Central memory CD4-positive, alpha-beta T cell (primary cell): ENCODE results near the gene EFR3B.
"Not testable (repeated sequence)": the region's sequence is repeated elsewhere in the genome, so short reads cannot be mapped to it uniquely, and the experiment has no call there.

ENCODE experiments used
- DNase-seq: peaks from one replicate; pipeline ENCODE4 v3.0.0; 2022

EFR3B gene

DNA sequence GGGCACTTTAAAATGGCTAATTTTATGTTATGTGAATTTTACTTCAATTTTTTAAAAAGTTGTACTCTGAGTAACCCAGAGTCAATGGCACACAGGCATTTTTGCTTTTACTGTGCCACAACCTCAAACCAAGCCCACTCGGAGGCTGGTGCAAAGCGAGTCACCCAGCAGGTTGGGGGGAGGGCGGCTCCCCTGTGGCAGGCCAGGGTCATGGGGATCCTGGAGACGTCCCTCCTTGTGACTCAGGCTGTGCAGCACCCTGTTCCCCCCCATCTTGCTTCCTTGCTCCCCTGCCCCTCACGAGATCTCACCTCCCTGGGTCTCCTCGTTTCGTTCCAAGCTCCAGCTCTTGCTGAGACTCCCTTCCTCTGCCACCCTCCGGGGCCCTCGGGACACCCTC, 67.9 kb downstream of the EFR3B start:
- no peak for DNase-seq

DNA sequence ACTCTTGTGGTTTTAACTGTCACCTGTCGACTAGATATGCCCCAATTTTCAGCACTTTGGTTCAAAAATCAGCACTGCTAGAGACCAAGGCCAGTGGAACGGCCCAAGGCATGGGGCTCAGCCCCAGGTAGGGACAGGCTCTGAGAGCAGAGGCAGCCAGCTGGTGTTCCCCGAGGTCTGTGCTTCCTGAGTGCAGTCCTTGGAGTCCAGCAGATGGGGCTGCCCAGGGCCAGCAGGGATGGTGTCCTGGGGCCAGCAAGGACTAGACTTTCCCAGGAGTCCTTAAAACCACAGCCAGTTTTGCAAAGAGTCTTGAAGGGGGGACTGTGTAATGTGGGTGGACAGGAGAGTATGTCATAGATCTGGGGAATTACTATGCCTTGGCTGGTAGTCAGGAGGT, 70.2 kb downstream of the EFR3B start:
- no peak for DNase-seq

GRCh38 chr2:25115249-25115883, 73.5 kb downstream of the EFR3B start:
- no peak for DNase-seq

- no peak for DNase-seq
Measured at GRCh38 chr2:25115902-25116301, 74.0 kb downstream of the EFR3B start.

DNA sequence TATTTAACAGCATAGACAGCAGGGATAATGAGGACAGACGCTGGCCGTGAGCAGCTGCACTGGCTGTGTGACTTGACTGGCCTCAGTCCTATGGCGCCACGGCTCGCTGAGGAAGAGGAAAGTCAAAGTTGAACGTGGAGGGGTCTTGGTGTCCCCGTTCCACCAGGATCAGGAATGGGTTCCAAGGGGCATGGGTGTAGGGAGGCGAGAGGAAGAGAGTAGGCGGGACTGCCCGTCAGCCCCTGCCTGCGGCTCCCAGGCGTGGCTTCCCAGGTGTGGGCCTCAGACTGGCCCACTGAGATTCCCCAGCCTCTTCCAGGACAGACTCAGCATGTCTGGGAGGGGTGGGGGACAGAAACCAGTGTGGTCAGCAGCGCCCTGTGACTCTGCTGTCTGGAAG, 75.1 kb downstream of the EFR3B start:
- no peak for DNase-seq

GRCh38 chr2:25119263-25119662, 77.4 kb downstream of the EFR3B start:
- DNase-seq: no peak

- no peak for DNase-seq
Measured at GRCh38 chr2:25122367-25122766, 80.5 kb downstream of the EFR3B start.

DNA sequence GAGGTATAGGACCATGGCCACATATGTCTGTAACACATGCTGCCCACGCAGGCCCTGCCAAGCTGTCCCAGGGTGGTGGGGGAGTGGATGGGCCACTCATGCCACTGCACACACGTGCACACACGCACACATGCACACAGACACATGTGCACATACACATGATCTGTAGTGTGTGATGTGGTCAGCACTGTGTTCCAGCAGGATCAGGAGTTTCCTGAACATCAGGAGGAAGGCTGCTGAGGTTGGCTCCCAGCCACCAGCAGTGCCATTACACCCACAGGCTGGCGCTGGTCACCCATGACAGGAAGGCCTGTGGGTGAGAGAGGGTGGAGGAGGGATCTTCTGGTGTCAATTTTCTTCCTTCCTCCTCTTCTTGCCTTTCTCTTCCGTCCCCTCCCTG, 81.8 kb downstream of the EFR3B start:
- no peak for DNase-seq

GRCh38 chr2:25125189-25125588, 83.3 kb downstream of the EFR3B start:
- DNase-seq: no peak

DNA sequence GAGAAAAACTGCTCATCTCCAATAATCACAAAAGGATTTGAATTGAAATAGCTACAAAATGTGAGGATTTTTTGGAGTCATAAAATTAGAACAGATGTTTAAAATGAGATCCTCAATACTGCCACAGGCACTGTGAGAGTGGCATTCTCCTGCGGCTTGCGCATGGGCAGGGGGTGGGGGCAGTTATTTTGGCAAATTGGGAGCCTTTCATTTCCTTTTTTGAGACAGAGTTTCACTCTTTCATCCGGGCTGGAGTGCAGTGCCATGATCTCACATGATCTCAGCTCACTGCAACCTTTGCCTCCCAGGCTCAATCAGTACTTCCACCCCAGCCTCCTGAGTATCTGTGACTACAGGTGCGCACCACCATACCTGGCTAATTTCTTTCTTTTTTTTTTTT, 84.1 kb downstream of the EFR3B start:
- DNase-seq: no peak

DNA sequence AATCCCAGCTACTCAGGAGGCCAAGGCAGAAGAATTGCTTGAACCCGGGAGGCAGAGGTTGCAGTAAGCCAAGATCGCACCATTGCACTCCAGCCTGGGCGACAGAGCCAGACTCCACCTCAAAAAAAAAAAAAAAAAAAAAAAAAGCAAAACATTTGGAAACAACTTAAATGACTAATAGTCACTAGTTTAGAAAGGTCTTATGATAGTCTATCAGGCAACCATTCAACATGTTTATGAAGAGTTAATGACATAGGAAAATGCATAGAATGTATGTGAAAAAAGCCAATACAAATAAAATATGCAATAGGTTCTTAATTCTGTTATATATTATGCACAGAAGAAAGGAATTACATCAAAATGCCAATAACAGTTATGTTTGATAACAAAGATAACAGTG, 85.2 kb downstream of the EFR3B start:
- DNase-seq: not testable (repeated sequence)

DNA sequence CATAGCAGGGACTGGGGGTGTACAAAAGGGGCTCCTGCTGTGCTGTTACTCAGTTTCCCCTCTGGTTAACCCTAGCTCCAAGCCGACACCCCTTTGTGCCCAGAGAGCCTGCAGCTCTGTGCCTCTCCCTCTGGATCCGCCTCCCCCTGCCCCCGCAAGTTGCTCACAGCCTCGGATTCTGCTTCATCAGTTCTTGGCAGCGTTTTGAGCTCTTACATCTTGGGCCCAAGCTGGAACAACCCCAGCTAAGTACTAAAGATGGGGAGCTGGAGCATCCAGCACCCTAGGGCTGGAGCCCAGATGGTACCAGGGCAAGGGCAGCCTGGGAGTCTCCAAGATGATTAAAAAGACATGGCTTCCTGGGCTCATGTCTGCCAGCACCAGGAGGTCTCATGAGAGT, 85.8 kb downstream of the EFR3B start:
- no peak for DNase-seq

GRCh38 chr2:25129901-25130520, 88.1 kb downstream of the EFR3B start:
- DNase-seq: no peak

DNA sequence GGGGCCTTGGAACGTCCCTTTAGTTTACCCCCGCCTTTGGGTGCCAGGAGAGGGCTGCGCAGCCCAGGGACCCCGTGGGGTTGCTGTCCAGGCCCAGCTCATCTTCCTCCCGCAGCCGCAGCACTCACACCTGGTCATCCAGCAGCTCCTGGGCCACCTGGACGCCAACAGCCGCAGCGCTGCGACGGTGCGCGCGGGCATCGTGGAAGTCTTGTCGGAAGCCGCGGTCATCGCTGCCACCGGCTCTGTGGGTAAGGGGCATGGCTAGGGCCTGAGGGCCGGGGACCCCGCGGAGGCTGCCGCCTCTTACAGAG, 89.3 kb downstream of the EFR3B start:
- no peak for DNase-seq

DNA sequence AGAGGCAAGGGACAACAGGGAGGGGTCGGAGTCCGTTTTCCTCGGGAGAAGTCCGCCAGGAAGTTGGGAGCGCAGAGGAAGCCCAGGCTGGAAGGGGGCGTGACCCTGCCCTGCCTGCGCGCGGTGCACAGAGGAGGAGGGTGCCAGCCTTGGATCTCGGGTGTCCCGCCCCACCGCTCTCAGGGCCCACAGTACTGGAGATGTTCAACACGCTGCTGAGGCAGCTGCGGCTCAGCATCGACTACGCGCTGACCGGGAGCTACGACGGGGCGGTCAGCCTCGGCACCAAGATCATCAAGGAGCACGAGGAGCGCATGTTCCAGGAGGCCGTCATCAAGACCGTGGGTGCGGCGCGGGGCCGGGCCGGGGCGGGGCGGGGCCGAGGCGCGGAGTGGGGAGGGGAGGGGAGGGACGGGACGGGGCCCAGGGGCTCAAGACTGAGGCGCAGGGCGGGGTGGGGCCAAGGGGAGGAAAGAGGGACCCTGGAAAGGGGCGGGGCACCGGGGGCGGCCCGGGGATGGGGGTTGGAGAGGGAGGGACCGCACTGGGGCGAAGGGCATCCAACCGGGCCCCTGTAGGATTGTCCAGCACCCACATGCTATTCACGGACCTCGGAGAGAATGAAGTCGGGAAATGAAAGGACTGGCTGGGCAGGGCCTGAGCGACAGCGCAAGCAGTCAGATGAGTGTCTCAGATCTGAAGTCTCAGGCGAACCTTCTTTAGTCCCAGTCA, 89.9 kb downstream of the EFR3B start:
- DNase-seq: no peak

DNA sequence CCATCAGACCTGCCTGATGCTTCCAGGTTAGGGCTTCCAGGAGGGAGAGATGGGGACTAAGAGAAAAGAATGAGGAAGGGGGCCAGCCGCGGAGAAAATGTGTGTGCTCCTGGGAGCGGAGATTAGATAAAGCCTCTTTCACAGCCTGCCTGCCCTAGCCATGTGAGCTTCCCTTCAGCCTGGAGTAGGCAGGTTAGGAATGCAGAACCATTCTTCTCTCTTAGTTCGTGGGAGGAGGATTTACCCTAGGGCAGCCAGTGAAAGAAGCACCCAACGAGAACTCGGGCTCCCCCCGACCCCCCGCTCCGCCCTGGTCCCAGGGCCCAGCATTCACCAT, 90.4 kb downstream of the EFR3B start:
- DNase-seq: no peak

DNA sequence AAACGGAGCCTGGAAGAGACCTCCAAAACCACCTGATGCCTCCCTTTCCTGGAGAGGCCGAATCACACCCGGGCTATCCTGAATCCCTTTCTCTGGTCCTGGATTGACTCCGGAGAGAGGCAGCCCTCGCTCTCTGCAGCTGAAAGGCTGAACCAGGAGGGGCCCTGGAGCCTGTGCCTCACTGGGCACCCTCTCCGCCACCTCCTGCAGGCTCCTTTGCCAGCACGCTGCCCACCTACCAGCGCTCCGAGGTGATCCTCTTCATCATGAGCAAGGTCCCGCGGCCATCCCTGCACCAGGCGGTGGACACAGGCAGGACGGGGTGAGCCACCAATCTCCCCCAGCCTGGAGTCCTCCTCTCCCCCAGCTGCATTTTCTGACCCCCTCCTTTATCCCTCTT, 90.8 kb downstream of the EFR3B start:
- DNase-seq: no peak

- not testable (repeated sequence) for DNase-seq
Measured at GRCh38 chr2:25140535-25140934, 98.7 kb downstream of the EFR3B start.

- no peak for DNase-seq
Measured at GRCh38 chr2:25141120-25141519, 99.2 kb downstream of the EFR3B start.

DNA sequence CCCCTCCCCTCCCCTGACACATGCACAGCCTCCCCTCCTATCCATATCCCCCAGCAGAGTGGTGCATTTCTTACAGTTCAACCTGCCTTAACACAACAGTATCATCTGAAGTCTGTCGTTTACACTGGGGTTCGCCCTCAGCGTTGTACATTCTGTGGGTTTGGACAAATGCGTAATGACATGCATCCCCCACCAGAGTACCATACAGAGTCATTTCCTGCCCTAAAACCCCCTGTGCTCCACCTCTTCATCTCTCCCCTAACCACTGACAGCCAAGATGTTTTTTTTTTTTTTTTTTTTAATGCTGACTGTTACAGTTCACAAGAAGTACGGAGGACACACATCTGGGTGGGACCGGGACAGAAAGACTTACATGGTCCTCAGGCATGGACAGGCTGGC, 103.9 kb downstream of the EFR3B start:
- DNase-seq: no peak

DNA sequence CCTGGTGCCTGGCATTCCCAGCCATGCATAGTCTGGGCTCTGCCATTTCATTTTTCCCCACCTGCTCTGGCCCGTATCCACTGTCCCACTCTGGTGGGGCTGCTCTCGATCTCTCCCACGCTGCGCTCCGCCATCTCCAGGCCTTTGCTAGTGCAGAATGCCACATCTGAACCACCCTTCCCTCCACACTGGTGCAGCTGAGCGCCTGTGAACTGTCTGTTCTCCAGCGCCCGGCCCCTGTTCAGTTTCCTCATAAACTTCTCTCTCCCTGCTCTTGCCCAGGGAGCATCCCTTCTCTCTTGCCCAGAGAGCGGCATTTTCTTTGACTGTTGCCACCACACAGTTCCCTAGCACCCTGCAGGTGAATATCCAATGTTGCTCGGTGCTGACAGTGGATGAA, 105.0 kb downstream of the EFR3B start:
- no peak for DNase-seq

DNA sequence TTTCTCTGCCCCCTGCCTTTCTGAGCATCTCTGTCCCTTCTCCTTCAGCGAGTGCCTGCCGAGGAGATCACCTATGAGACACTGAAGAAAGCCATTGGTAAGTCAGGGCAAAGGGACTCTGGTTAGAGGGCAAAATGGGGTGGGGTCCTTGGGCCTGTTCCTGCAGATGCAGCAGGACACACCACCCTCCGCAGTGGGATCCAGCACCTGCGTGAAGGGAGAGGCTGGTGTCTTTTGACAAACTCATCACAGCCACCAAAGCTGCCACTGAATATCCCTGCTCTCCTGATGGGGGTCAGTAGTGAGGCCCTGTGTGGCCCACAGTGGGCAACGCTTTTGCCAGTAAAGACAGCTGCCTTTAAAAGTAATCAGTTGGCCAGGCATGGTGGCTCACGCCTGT, 107.8 kb downstream of the EFR3B start:
- DNase-seq: no peak

DNA sequence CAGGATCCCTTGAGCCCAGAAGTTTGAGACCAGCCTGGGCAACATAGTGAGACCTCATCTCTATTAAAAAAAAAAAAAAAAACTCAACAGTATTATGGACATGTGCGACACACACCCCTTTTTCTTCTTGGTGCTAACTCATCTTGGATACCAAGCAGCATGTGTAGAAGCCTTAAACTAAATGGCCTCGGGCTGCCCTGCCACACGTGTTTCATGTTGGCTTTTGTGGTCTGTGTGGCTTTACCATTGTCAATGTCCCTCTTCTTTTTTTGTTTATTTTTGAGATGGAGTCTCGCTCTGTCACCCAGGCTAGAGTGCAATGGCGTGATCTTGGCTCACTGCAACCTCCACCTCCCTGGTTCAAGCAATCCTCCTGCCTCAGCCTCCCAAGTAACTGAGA, 109.1 kb downstream of the EFR3B start:
- not testable (repeated sequence) for DNase-seq

- no peak for DNase-seq
Measured at GRCh38 chr2:25151718-25152117, 109.8 kb downstream of the EFR3B start.

DNA sequence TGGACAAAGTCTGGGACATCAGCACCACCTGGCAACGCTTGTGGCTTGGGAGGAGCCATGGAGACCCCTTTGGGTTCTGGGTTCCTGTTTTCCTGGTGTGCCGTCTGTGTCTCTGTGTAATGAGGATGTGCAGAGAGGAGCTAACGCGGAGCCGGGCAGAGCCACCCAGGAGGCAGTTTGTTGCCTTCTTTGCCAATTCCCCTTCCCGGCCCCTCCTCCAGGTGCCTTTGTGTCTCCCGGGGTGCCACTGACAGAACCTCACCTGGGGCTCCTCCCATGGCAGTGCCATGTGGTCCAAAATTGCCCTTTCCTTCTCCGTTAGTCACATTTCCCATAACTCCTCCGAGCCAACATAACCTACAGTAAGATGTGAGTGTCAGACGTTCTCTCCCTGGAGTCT, 113.5 kb downstream of the EFR3B start:
- no peak for DNase-seq
